Activated CD4-positive, alpha-beta T cell treated with anti-CD3 and anti-CD28 coated beads, Interleukin-2, amount 50 U/mL, for 1 hour (primary cell): Measurements from ENCODE around the gene TFF2.

Source experiments
- DNase-seq: peaks from one replicate; pipeline ENCODE4 v3.0.0-alpha.2; 2020

The TFF2 gene

DNA sequence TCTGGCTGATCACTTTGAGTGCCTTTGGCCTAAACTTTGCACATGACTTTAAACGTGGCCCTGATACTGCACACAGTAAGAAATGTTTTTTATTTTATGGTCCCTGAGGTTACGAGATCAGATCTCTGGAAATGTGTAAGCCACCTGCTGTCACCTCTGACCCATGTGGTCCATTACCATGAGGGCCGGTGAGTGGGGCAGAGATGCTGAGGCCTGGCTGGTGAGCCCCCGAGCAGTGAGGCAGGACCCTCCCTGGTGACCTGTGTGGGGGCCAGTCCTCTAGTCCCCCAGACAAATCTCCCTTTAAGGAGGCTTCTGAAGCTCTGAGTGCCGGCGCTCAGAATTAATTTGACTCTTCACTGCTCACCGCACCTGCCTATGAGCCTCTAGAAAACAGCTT is 48.0 kb downstream of the TFF2 start:
- no peak for DNase-seq

DNA sequence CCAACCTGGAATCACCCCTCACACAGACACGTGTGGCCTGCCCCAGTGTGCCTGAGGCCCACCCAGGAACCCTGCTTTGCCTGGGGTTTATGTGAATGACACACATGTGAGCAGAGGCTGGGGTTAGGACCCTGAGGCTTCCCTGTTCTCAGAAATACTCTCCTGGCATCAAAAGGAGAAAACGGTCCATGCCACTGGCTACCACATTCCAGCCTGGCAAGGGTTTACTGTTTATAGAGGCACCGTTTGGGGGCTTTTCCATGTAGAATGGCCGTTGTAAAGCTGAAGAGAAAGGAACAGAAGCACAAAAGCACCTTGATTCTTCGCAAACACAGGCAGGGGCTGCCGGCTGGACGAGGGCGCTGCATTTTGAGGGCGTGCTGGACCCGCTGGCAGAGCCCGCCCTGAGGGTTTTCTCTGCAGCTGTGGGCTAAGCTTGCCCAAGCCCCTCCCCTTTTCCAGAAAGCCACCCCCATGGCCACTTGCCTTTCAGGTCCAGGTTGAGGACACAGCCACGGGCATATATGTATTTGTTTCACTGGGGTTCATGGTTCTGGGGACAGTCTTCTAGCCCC is 48.6 kb downstream of the TFF2 start:
- DNase-seq: no peak

DNA sequence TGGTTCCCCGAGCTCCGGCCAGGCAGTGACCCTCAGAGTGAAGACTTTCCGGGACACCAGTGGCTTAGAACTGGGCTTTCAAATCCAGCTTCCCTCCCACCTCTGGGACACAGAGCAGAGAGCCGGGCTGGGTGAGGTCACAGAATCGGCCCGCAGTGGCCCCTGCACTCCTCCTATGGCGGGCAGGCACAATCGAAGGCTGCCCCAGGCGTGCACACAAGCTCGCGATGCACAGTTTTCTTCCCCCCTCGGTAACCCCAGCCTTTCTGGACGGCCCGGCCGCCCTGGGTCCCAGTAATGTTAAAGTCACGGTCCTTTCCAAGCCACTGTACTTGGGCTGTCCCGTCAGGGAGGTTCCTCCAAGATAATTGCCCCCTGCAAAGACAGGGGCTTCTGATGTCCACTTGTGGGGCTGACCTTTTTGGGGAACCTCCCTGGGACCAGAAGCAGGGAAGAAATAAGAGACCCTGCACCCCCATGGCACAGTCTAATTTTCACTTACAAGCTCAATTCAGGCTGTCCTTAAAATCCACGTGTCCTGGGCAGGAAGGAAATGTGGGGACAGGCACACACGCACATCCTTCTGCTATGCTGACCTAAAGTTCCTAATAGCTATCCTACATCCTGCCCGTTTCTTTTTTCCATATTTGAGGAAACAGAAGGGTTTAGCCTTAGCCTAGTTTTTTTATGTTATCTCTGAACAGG is 49.3 kb downstream of the TFF2 start:
- no peak for DNase-seq

DNA sequence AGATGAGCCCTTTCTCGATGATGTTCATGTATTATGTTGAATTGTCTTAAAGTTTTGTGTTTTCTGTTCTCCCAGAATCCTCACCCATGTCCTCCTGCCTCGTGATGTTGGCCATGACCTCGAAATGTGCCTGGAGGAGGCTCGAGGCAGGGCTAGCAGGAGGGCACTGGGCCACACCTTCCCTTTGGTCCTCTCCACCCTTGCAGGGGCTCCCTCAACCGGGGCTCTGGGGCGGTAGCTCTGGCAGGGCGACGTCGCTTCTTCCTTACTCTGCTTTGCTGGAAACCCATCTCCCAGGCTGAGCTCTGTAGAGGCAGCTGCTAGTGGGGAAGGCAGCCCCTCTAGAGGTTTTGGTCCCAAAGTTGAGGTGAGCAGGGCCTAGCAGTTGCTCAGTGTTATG is 49.8 kb downstream of the TFF2 start:
- no peak for DNase-seq

DNA sequence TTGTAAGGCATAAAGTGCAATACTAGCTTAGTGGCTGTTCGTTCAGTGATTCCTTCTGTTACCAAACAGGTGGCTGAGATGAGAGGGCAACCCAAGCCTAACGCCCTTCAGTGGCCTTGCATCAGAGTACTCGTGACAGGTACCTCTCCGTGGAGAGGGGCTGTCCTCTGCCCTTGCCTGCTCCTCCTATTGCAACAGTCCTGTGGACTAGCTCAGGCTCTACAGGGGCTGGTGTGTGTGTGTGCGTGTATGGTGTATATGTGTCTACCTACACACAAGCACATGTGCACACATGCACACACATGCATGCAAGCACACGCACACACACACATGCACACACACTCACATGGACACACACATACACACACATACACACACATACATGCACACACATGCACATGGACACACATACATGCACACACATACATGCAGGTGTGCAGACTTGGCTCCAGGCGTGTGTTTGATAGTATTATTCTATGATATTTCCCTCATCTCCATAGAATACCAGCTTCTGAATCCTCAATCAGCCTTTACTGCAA is 50.7 kb downstream of the TFF2 start:
- no peak for DNase-seq

DNA sequence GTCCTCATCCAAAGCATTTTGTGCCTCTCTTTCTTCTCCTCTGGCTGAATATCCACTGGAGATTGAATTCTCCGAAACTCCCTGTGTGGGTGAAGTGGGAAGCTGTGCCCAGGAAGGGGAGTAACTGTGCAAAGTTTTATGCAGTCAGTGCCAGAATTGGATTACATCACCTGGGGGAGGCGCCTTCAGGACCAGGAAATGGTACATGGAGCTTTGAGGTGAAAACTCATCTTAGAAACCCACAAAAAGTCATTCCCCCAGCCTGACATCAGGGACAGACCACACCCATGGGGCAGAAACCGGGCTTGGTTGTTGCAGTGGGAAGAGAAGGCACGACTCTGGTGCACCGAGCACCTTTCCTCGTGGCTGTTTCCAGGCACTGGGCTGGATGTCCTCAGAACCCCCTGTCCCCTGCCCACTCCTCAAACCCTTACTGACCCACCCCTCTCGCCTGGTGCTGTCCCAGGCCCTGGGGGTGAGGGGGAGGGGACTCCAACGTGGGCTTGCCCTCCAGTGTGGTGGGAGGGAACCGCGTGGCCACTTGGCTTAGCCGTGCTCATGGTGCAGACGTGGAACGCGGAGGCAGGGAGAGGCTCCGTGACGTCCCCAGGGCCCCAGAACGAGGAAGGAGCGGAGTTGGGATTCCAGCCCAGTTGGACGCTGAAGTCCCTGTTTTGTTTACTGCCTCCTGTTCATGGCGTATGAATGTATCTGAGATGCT is 51.3 kb downstream of the TFF2 start:
- no peak for DNase-seq

DNA sequence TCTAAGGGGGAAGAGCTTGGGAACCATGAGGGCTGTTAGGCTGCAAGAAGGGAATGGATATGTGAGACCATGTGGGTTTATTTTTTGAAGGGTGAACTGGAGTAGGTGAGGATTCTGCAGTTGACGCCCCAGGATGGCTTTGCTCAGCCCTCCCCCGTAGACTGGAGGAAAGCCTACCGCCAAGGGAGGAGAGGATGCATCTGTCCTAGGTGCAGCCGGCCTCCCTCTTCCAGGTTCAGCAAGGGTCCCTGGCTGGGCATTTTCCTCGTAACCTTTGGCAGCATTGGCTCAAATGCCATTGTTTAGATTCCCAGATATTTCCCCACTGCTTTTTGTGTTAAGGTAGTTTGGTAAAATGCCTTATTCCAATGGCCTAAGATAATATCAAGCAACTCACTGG is 52.1 kb downstream of the TFF2 start:
- no peak for DNase-seq

DNA sequence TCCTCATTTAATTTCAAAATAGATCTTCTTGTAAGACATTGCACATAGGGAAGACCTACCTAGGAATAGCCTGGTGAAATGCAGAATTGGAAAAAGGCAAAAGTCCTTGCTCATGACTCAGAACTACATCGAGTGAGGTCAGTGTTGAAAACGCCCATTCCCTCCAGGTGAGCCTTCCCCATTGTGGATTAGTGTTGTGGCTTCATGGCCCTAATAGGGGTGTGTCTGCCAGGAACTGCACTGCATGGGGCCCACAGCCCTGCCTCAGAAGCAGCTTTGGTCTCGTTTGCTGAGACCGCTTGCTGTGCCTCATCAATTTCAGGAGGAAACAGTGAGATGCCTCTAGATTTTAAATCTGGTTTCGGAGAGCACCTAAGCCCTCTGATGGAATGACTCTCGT is 52.6 kb downstream of the TFF2 start:
- DNase-seq: no peak

DNA sequence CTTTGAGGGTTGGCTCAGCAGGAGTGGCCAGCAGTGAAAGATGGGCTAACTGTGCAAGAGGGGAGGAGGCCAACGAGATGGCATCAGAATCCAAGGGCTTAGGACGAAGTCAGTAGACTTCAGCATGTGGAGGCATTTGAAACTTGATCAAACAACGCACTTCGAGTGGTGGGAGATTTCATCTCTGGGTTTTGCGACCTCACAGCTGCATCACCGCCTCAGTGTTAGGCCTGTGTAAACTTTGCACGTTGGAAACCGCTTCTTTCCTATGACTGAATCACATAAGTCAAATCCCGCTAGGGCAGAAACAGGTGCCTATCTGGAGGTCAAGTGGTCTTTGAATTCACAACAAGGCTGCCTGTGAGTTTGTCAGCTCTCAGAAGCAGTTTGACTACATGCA is 53.4 kb downstream of the TFF2 start:
- DNase-seq: no peak

DNA sequence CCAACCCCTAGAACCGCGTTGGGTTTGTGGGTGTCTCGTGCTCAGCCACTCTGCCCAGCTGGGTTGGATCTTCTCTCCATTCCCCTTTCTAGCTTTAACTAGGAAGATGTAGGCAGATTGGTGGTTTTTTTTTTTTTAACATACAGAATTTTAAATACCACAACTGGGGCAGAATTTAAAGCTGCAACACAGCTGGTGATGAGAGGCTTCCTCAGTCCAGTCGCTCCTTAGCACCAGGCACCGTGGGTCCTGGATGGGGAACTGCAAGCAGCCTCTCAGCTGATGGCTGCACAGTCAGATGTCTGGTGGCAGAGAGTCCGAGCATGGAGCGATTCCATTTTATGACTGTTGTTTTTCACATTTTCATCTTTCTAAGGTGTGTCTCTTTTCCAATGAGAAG is 54.3 kb downstream of the TFF2 start:
- DNase-seq: no peak
